GM19035 (cell line): ENCODE results near the gene DHRS1.
"Not testable (repeated sequence)": the region's sequence is repeated elsewhere in the genome, so short reads cannot be mapped to it uniquely, and the experiment has no call there.

Experiments used
- ATAC-seq: cut with Tn5 transposase; IDR thresholded peaks from one replicate; pipeline ENCODE4 v1.9.1; 2021; ENCODE audit not compliant: unreplicated experiment

Gene DHRS1

DNA sequence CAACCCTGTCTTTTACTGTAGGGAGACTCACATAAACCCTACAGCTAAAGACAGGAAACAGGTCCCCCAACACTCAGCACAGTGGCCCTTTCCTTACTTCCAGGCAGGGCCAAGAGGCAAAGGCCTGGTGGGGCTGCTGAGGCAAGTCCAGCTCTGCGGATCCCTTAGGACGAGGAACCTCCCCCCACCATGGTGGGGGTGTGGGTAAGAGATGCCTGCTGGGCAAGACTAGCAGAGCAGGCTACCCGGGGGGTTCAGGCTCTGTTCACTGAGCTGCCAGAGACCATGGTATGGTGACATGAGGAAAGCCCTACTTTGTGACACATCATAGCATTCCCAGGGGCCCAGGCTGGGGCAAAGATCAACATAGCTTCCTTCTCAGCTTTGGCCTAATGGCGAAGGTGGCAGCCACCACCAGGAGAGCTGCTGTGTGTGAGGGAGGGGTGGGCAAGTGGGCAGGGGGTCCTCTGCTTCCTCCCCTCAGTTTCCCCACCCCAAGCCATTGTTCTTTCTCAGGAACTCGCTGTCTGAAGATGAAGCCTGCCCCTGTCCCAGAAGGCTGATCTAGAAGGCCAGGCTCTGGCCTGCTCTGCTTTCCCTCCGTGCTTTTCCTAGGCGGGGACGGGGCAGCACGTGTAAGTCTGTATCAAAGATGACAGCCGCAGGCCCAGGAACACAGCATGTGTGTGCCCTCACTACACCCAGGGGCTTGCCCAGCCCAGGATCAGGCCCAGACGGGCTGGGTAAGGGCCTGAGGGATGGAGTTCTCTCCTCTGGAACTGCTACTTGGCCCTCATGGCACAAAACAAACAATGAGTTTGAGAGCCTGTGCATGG lies 47.1 kb downstream of the DHRS1 start:
- no peak for ATAC-seq

DNA sequence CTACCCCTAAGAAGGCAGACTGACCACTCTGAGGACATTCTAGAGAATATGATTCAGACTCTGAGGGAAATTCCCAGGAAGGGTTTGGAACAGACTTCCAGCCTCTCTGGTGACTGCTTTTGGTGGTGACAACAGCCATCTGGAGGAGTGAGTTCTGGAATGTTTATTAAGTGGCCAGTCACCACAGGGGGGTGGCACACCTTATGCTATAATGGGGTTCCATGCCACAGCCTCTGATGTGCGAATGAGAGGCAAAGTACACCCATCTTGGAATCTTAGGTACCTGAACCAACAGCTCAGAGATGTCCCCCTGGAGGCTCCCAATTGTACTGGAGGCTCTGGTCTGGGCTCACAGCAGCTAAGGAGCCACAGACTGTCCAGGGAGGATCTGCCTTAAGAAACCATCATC lies 47.7 kb downstream of the DHRS1 start:
- no peak for ATAC-seq

DNA sequence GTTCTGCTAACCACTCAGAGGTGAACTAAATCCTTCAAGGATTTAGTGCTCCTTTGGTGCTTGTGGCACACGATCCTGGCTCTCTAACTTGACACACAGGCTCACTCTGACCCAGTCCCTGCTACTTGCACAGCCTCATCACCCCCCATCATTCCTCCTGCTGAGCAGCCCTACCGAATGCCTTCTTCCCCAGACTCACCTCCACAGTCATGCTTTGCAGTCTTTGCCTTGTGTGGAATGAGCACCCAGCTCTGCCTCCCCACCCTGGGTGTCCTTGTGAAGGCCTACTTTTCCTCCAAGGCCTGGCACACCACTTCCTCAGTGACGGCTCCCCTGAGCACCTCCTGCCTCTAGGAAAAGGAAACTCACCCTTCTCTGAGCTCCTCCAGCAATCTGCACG lies 49.2 kb downstream of the DHRS1 start:
- ATAC-seq, result no peak

DNA sequence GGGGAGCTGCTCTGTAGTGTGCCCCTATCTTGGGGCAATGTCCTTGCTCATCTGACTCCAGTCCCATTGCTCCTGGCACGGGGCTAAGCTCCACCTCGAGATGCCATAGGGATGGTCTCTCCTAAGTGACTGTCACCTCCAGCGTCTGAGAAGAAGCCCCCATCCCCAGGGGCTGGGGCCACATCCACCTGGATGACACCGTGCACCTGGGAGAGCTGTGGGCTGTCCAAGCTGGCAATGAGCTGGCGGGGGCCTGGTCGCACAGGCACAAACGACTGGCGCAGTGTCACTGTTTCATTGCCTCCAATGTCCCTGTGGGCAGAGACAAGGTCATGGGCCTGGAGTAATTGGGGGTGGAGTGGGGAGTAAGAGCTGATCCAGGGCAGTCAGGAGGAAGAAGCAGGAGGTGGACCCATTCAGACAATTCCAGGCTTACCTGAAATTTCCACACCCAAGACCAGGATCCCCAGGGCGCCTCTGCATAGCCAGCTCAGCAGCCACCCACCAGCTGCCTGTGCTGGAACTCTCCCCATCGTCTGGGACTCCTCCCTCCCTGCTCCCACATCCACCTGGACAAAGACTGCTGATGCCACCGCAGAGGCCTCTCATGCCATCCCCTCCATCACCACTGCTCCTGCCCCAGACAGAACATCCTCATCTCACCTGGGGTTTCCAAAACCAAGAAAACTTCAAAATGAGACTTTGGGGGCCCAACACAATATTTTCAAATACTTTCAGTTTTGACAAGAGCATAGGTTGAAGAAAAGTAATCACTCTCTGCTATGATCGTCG lies 50.2 kb downstream of the DHRS1 start:
- ATAC-seq, result no peak

DNA sequence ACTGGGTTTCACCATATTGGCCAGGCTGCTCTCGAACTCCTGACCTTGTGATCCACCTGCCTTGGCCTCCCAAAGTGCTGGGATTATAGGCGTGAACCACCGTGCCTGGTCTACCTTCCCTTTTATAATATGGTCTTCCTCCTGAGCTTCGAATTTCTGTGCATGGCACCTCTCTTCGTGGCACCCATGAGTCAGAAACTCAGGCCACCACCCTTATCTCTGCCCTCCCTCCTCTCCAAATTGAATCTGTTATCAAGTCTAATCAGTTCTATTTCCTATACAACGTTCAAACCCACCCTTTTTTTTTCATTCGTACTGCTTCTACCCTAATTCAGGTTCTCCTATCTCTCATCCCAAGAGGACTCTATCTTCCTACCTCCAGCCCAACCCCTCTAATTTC lies 52.2 kb downstream of the DHRS1 start:
- ATAC-seq, result no peak

DNA sequence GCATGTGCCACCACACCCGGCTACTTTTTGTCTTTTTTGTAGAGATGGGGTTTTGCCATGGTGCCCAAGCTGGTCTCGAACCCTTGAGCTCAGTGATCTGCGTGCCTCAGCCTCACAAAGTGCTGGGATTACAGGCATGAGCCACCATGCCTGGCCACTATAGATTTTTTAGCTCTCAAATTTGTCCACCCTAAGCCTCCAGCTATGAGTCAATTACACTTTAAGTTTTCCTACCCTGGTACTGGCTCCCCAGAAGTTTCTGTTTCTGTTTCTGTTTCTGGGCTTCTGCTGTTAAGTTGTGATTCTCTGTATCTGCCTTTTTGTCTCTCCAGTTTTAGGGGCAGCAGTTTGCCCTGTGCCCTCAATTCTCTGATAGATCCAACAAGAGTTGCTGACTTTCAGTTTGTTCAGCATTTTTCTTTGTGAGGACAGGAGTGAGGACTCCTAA lies 52.8 kb downstream of the DHRS1 start:
- no peak for ATAC-seq

DNA sequence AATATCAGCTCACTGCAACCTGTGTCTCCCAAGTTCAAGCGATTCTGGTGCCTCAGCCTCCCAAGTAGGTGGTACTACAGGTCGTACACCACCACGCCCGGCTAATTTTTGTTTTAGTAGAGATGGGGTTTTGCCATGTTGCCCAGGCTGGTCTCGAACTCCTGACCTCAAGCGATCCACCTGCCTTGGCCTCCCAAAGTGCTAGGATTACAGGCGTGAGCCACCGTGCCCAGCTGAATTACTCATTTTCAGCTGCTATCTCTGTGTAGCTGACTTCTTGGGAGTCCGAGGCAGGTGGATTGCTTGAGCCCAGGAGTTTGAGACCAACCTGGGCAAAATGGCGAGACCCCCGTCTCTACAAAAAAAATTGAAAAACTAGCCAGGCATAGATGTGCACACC lies 54.2 kb downstream of the DHRS1 start:
- not testable (repeated sequence) for ATAC-seq

DNA sequence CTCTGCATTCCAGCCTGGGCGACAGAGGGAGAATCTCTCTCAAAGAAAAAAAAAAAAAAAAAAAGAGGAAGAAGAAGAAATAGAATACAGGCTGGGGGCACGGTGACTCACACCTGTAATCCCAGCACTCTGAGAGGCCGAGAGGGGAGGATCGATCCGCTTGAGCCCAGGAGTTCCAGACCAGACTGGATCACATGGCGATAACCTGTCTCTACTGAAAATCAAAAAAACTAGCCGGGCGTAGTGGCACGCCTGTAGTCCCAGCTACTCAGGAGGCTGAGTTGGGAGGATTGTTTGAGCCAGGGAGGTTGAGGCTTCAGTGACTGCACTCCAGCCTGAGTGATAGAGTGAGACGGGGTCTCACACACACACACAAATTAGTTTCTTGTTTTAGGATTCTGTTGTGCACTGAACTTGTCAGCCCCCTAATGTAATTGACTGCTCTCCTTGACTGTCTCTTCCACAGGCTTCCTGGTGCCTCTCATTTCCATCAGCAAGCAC lies 56.2 kb downstream of the DHRS1 start:
- ATAC-seq, result peak; percentile 0

DNA sequence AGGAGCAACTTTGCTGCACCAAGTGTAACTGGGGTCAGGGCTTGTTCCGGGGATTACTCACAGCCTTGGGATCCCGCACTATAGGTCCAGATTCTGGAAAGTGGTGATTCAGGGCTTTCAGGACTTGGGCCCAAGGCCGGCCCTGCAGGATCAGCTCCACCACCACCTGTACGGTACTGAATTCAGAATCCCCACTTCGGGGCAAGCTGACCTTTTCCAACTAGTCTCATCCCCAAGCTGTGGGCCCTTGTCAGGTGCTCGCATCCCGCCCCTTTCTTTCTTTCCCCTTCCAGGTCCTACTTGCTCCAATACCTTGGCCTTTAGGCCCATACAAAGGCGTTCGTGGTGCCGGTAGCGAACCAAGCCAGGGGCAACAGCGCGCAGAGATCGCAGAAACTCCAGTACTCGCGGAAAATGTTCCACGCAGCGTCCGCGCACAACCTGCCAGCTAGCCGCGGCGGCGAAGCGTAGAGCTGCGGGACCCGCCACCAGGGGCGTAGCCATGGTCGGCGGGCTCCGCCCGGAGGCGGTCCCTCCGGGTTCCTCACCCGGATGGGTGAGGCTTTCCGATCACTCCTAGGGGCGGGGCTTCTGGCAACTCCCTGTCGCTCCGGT lies 57.6 kb downstream of the DHRS1 start:
- peak; percentile 76 for ATAC-seq
